HG03571 (cell line): ENCODE data around the gene CES2.
"Not testable (repeated sequence)": the region's sequence is repeated elsewhere in the genome, so short reads cannot be mapped to it uniquely, and the experiment has no call there.

Experiments
- ATAC-seq: cut with Tn5 transposase; IDR thresholded peaks from one replicate; pipeline ENCODE4 v1.9.1; 2021; ENCODE audit not compliant: unreplicated experiment

Gene CES2

GRCh38 chr16:66952430-66953110, 17.3 kb downstream of the CES2 start:
- no peak for ATAC-seq

GRCh38 chr16:66953462-66954096, 18.3 kb downstream of the CES2 start:
- no peak for ATAC-seq

GRCh38 chr16:66954097-66954659, 18.9 kb downstream of the CES2 start:
- no peak for ATAC-seq

- not testable (repeated sequence) for ATAC-seq
Observed at GRCh38 chr16:66955363-66956153, 20.2 kb downstream of the CES2 start.

GRCh38 chr16:66956154-66956457, 20.8 kb downstream of the CES2 start:
- ATAC-seq = not testable (repeated sequence)

- ATAC-seq = no peak
Observed at GRCh38 chr16:66958857-66959703, 23.8 kb downstream of the CES2 start.

DNA sequence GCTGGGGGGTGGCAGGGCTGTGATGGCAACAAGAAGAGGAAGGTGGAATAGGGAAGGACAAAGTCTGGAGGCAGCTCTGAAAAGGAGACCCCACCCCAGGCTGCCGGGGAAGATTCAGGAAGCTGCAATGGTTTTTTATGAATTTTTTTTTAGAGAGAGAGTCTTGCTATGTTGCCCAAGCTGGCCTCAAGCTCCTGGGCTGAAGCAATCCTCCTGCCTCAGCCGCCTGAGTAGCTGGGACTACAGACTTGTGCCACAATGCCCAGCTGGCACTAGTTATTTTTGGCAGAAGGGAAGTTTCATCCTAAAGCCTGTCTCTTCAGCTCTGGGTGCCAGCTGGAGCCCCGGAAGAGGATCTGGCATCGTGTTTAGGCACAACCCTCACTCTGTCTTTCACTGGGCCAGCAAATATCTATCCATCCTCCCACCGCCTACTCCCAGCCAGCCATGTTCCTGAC, 24.4 kb downstream of the CES2 start:
- ATAC-seq = no peak

DNA sequence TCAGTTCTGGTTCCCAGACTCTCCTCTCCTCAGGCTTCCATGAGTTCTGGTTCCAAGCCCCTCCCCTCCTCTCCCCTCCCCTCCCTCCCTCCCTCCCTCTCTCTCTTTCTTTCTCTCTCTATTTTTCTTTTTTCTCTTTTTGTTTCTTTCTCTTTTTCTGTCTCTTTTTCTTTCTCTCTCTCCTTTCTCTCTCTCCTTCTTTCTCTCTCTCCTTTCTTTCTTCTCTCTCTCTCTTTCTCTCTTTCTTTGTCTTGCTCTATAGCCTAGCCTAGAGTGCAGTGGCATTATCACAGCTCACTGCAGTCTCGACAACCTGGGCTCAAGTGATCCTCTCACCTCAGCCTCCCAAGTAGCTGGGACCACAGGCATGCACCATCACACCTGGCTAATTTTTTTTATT, 25.0 kb downstream of the CES2 start:
- ATAC-seq = no peak

DNA sequence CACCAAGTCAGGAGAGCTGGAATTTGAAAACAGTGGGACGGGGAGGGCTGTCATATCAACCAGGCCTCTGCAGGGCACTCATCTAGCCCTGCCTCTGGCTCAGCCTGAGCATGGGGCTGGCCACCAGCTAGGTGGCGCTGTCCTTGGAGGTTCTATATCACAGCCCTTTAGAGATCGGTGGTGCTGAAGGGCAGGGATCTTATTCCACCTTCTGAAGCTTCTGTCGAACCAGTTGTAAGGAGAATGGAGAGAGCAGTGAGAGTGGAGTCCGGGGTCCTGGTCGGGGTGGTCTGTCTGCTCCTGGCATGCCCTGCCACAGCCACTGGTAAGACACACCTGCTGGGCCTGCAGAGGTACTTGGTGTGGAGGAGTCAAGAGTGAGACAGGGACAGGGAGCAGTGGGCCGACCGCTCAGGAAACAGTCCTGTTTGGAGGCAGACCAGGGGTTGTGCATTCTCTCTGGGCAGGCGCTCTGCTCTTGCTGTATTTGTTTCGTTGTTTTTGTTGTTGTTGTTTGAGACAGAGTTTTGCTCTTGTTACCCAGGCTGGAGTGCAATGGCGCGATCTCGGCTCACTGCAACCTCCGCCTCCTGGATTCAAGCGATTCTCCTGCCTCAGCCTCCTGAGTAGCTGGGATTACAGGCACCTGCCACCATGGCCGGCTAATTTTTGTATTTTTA, 25.9 kb downstream of the CES2 start, which contains the start of gene CES3:
Gene CES3, plus strand, starts transcription at position 202 of the 680 bp plus-strand sequence. Its CDS starts 42 bp downstream, at position 244.
- ATAC-seq = no peak

- no peak for ATAC-seq
Observed at GRCh38 chr16:66961914-66962313, 26.6 kb downstream of the CES2 start.

GRCh38 chr16:66964049-66964448, 28.7 kb downstream of the CES2 start:
- ATAC-seq = no peak

GRCh38 chr16:66968847-66969246, 33.5 kb downstream of the CES2 start:
- no peak for ATAC-seq

- ATAC-seq = no peak
Observed at GRCh38 chr16:66970775-66971720, 35.7 kb downstream of the CES2 start.

GRCh38 chr16:66972983-66973382, 37.7 kb downstream of the CES2 start:
- no peak for ATAC-seq

GRCh38 chr16:66973716-66974115, 38.4 kb downstream of the CES2 start:
- ATAC-seq = no peak

GRCh38 chr16:66974156-66974931, 39.0 kb downstream of the CES2 start:
- not testable (repeated sequence) for ATAC-seq

DNA sequence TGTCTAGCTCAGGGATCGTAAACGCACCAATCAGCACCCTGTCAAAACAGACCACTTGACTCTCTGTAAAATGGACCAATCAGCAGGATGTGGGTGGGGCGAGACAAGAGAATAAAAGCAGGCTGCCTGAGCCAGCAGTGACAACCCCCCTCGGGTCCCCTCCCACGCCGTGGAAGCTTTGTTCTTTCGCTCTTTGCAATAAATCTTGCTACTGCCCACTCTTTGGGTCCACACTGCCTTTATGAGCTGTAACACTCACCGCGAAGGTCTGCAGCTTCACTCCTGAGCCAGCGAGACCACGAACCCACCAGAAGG, 39.6 kb downstream of the CES2 start:
- ATAC-seq = not testable (repeated sequence)

DNA sequence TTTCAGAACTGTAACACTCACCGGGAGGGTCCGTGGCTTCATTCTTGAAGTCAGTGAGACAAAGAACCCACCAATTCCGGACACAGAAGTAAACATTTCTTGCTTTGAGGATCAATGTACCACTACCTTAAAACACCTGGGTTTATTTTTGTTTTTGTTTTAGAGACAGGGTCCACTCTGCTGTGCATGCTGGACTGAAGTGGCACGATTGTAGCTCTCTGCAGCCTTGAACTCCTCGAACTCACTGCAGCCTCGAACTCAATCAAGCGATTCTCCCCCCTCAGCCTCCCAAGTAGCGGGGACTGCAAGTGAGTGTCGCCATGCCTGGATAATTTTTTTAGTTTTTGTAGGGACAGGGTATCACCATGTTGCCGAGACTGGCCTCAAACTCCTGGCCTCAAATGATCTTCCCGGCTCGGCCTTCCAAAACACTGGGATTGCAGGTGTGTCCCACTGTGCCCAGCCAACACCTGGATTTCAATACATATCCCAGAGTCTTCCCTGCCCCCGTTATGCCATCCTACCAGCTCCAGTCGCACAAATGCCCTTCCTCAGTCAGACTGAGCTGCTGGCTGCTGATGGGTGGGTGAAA, 40.1 kb downstream of the CES2 start:
- no peak for ATAC-seq
